ENCODE data around the gene TMEM119.
A peak's percentile ranks its signal among the peaks of the same experiment; 100 is the strongest.
"Not testable (repeated sequence)": the region's sequence is repeated elsewhere in the genome, so short reads cannot be mapped to it uniquely, and the experiment has no call there.

Gene TMEM119

GRCh38 chr12:108560752-108561719 is 36.8 kb downstream of the TMEM119 start, which contains the start of gene SART3:
Gene SART3 (minus strand): TSS chr12:108561173. CDS start chr12:108561154, 19 bp downstream.
- DNase-seq (peak; percentile 73), ATAC-seq (replicated peaks) (peak; percentile 49 to 60)
- peaks cover 6 to 29% of the 10 kb centered on the region in 2 donors for H3K36me3 Mint-ChIP-seq
- H3K9me3 Mint-ChIP-seq: no peaks in the 10 kb centered on the region
- peak within 1 kb of the TSS; percentile 99 for H3K27ac Mint-ChIP-seq
- H3K27me3 Mint-ChIP-seq: no peaks in the 10 kb centered on the region
- H3K4me1 Mint-ChIP-seq: peaks cover 35 to 63% of the 10 kb centered on the region in 2 donors
- peak within 1 kb of the TSS; percentile 99 to 100 for H3K4me3 Mint-ChIP-seq

GRCh38 chr12:108560321-108560721 is 37.6 kb downstream of the TMEM119 start:
- H3K27me3 Mint-ChIP-seq: no peaks in the 10 kb centered on the region
- no peak for DNase-seq
- no peak for ATAC-seq (replicated peaks)
- H3K9me3 Mint-ChIP-seq: no peaks in the 10 kb centered on the region
- peaks cover 4 to 21% of the 10 kb centered on the region in 2 donors for H3K36me3 Mint-ChIP-seq
- H3K27ac Mint-ChIP-seq: peak overlapping the region; percentile 99
- H3K4me1 Mint-ChIP-seq: peaks cover 30 to 63% of the 10 kb centered on the region in 2 donors
- H3K4me3 Mint-ChIP-seq: peak overlapping the region; percentile 99 to 100

GRCh38 chr12:108559748-108560147 is 38.1 kb downstream of the TMEM119 start:
- H3K27ac Mint-ChIP-seq: peak overlapping the region; percentile 99
- DNase-seq (no peak), ATAC-seq (replicated peaks) (no peak)
- no peaks in the 10 kb centered on the region for H3K27me3 Mint-ChIP-seq
- no peaks in the 10 kb centered on the region for H3K9me3 Mint-ChIP-seq
- H3K4me3 Mint-ChIP-seq: peak overlapping the region; percentile 99 to 100
- H3K36me3 Mint-ChIP-seq: peaks cover 7 to 20% of the 10 kb centered on the region in 2 donors
- H3K4me1 Mint-ChIP-seq: peaks cover 33 to 66% of the 10 kb centered on the region in 2 donors

- peaks cover 33 to 65% of the 10 kb centered on the region in 2 donors for H3K4me1 Mint-ChIP-seq
- peaks cover 8 to 21% of the 10 kb centered on the region in 2 donors for H3K36me3 Mint-ChIP-seq
These were observed 38.8 kb downstream of the TMEM119 start for GRCh38 chr12:108559007-108559655.

GRCh38 chr12:108555383-108555782 is 42.5 kb downstream of the TMEM119 start:
- not testable (repeated sequence) for DNase-seq; H3K9me3 Mint-ChIP-seq; H3K27ac Mint-ChIP-seq; ATAC-seq (replicated peaks); H3K4me3 Mint-ChIP-seq; H3K27me3 Mint-ChIP-seq
- Mint-ChIP-seq H3K4me1 (peaks cover 45 to 91% of the 10 kb centered on the region in 2 donors), H3K36me3 (peaks cover 9 to 33% of the 10 kb centered on the region in 2 donors)

More at GRCh38 chr12:108559007-108559655, 38.8 kb downstream of the TMEM119 start:
- Mint-ChIP-seq H3K4me3 (peak overlapping the region; percentile 49 to 100), H3K9me3 (no peaks in the 10 kb centered on the region), H3K27me3 (no peaks in the 10 kb centered on the region), H3K27ac (no peak overlapping the region)
- no peak for ATAC-seq (replicated peaks)
- DNase-seq: no peak

GRCh38 chr12:108553799-108554198 is 44.1 kb downstream of the TMEM119 start:
- DNase-seq: no peak
- H3K4me1 Mint-ChIP-seq: peaks cover 34 to 82% of the 10 kb centered on the region in 2 donors
- no peaks in the 10 kb centered on the region for H3K27me3 Mint-ChIP-seq
- H3K4me3 Mint-ChIP-seq: no peak overlapping the region
- ATAC-seq (replicated peaks): no peak
- peaks cover 13 to 32% of the 10 kb centered on the region in 2 donors for H3K36me3 Mint-ChIP-seq
- no peak overlapping the region for H3K27ac Mint-ChIP-seq
- no peaks in the 10 kb centered on the region for H3K9me3 Mint-ChIP-seq

GRCh38 chr12:108551535-108551934 is 46.3 kb downstream of the TMEM119 start:
- ATAC-seq (replicated peaks) (peak; percentile 51 to 54), DNase-seq (no peak)
- Mint-ChIP-seq H3K4me3 (peak overlapping the region in 1 of 2 donors; percentile 52), H3K36me3 (peaks cover 19 to 33% of the 10 kb centered on the region in 2 donors), H3K27me3 (no peaks in the 10 kb centered on the region), H3K9me3 (no peaks in the 10 kb centered on the region), H3K27ac (no peak overlapping the region), H3K4me1 (peaks cover 24 to 68% of the 10 kb centered on the region in 2 donors)

- no peaks in the 10 kb centered on the region for H3K9me3 Mint-ChIP-seq
- no peak overlapping the region for H3K27ac Mint-ChIP-seq
- peaks cover 19 to 47% of the 10 kb centered on the region in 2 donors for H3K4me1 Mint-ChIP-seq
- peaks cover 28 to 39% of the 10 kb centered on the region in 2 donors for H3K36me3 Mint-ChIP-seq
- ATAC-seq (replicated peaks) (no peak), DNase-seq (no peak)
- H3K4me3 Mint-ChIP-seq: no peak overlapping the region
- no peaks in the 10 kb centered on the region for H3K27me3 Mint-ChIP-seq
These were observed 48.8 kb downstream of the TMEM119 start for GRCh38 chr12:108548954-108549521.

GRCh38 chr12:108547686-108548085 is 50.2 kb downstream of the TMEM119 start:
- Mint-ChIP-seq H3K9me3 (no peaks in the 10 kb centered on the region), H3K4me3 (no peak overlapping the region), H3K27me3 (no peaks in the 10 kb centered on the region), H3K27ac (peak overlapping the region; percentile 59), H3K4me1 (peaks cover 10 to 41% of the 10 kb centered on the region in 2 donors), H3K36me3 (peaks cover 35 to 43% of the 10 kb centered on the region in 2 donors)
- ATAC-seq (replicated peaks) (no peak), DNase-seq (no peak)

GRCh38 chr12:108543652-108544051 is 54.2 kb downstream of the TMEM119 start:
- peaks cover 52 to 63% of the 10 kb centered on the region in 2 donors for H3K36me3 Mint-ChIP-seq
- H3K9me3 Mint-ChIP-seq: no peaks in the 10 kb centered on the region
- H3K27ac Mint-ChIP-seq: no peak overlapping the region
- no peak overlapping the region for H3K4me3 Mint-ChIP-seq
- H3K27me3 Mint-ChIP-seq: no peaks in the 10 kb centered on the region
- ATAC-seq (replicated peaks) (no peak), DNase-seq (no peak)
- H3K4me1 Mint-ChIP-seq: peaks cover 15 to 36% of the 10 kb centered on the region in 2 donors

GRCh38 chr12:108542320-108542719 is 55.6 kb downstream of the TMEM119 start:
- Mint-ChIP-seq H3K4me1 (peaks cover 13 to 29% of the 10 kb centered on the region in 2 donors), H3K4me3 (no peak overlapping the region), H3K36me3 (peaks cover 52 to 65% of the 10 kb centered on the region in 2 donors), H3K27ac (no peak overlapping the region), H3K27me3 (no peaks in the 10 kb centered on the region), H3K9me3 (no peaks in the 10 kb centered on the region)
- DNase-seq (no peak), ATAC-seq (replicated peaks) (no peak)
